ENCODE results near the gene SLC17A6. TPM values are rescaled to one million over a fixed set of nuclear protein-coding genes. Genes with fewer than 3 reads are reported as not detected.

SLC17A6 gene
- total RNA-seq, 2 experiments from 2014 or later = not detected

- no peak for TF ChIP-seq EZH2phosphoT487 (IDR thresholded peaks at IDR 0.05; ENCODE audit: borderline replicate concordance, low read depth, low read length)
- no peak for TF ChIP-seq CTCF (conservative IDR thresholded peaks at IDR 0.05; ENCODE audit: low read length)
- H2AFZ ChIP-seq (ENCODE audit: low read length) = no peak overlapping the region
- no peak overlapping the region for H3K27ac ChIP-seq (ENCODE audit: low read depth, low read length, poor library complexity, severe bottlenecking)
- ChIA-PET POLR2A (no interaction called here), CTCF (ENCODE audit: unreplicated experiment) (no interaction called here)
- H3K9me2 ChIP-seq (ENCODE audit: insufficient read depth, low read length) = no peaks in the 10 kb centered on the region
- no peak overlapping the region for H3K4me2 ChIP-seq (ENCODE audit: low read length)
- no peaks in the 10 kb centered on the region for H3K9me3 ChIP-seq (ENCODE audit: low read length)
- no peaks in the 10 kb centered on the region for H3K4me1 ChIP-seq (ENCODE audit: insufficient read depth, low read length, poor library complexity, severe bottlenecking)
- no peak overlapping the region for H3K4me3 ChIP-seq (ENCODE audit: low read depth, low read length, poor library complexity, severe bottlenecking)
- no peaks in the 10 kb centered on the region for H4K20me1 ChIP-seq (ENCODE audit: insufficient read depth, low read length)
- no peak for DNase-seq (ENCODE audit: low spot score)
- no peaks in the 10 kb centered on the region for H3K36me3 ChIP-seq (ENCODE audit: insufficient read depth, low read length)
- BruUV-seq (replicated peaks) = no TSS peak
- no peaks in the 10 kb centered on the region for H3K79me2 ChIP-seq (ENCODE audit: insufficient read depth, low read depth, low read length)
- intact Hi-C loops (cut with micrococcal nuclease; ENCODE audit: unreplicated experiment) = no loop called here
These were observed 48.9 kb downstream of the SLC17A6 start for GRCh38 chr11:22387126-22387525.

- H4K20me1 ChIP-seq (ENCODE audit: insufficient read depth, low read length) = no peaks in the 10 kb centered on the region
- DNase-seq (ENCODE audit: low spot score) = no peak
- H3K9me3 ChIP-seq (ENCODE audit: low read length) = no peaks in the 10 kb centered on the region
- H3K36me3 ChIP-seq (ENCODE audit: insufficient read depth, low read length) = no peaks in the 10 kb centered on the region
- H3K4me1 ChIP-seq (ENCODE audit: insufficient read depth, low read length, poor library complexity, severe bottlenecking) = no peaks in the 10 kb centered on the region
- no peak overlapping the region for H3K27ac ChIP-seq (ENCODE audit: low read depth, low read length, poor library complexity, severe bottlenecking)
- no peaks in the 10 kb centered on the region for H3K9me2 ChIP-seq (ENCODE audit: insufficient read depth, low read length)
- intact Hi-C loops (cut with micrococcal nuclease; ENCODE audit: unreplicated experiment) = no loop called here
- H3K79me2 ChIP-seq (ENCODE audit: insufficient read depth, low read depth, low read length) = no peaks in the 10 kb centered on the region
- POLR2A ChIA-PET = no interaction called here
- BruUV-seq (replicated peaks) = no TSS peak
- no peak overlapping the region for H3K4me3 ChIP-seq (ENCODE audit: low read depth, low read length, poor library complexity, severe bottlenecking)
- CTCF ChIA-PET (ENCODE audit: unreplicated experiment) = no interaction called here
- no peak overlapping the region for H2AFZ ChIP-seq (ENCODE audit: low read length)
- H3K4me2 ChIP-seq (ENCODE audit: low read length) = no peak overlapping the region
- TF ChIP-seq EZH2phosphoT487 (IDR thresholded peaks at IDR 0.05; ENCODE audit: borderline replicate concordance, low read depth, low read length) (no peak), CTCF (conservative IDR thresholded peaks at IDR 0.05; ENCODE audit: low read length) (no peak)
These were observed 51.5 kb downstream of the SLC17A6 start for GRCh38 chr11:22389526-22390282.

GRCh38 chr11:22390283-22390655 lies 52.1 kb downstream of the SLC17A6 start:
- H4K20me1 ChIP-seq (ENCODE audit: insufficient read depth, low read length) = no peaks in the 10 kb centered on the region
- no peaks in the 10 kb centered on the region for H3K4me1 ChIP-seq (ENCODE audit: insufficient read depth, low read length, poor library complexity, severe bottlenecking)
- no peak for DNase-seq (ENCODE audit: low spot score)
- intact Hi-C loops (cut with micrococcal nuclease; ENCODE audit: unreplicated experiment) = no loop called here
- POLR2A ChIA-PET = no interaction called here
- no peaks in the 10 kb centered on the region for H3K9me2 ChIP-seq (ENCODE audit: insufficient read depth, low read length)
- no peak for TF ChIP-seq EZH2phosphoT487 (IDR thresholded peaks at IDR 0.05; ENCODE audit: borderline replicate concordance, low read depth, low read length)
- TF ChIP-seq CTCF (conservative IDR thresholded peaks at IDR 0.05; ENCODE audit: low read length) = no peak
- H3K4me3 ChIP-seq (ENCODE audit: low read depth, low read length, poor library complexity, severe bottlenecking) = no peak overlapping the region
- no peak overlapping the region for H3K4me2 ChIP-seq (ENCODE audit: low read length)
- no peak overlapping the region for H2AFZ ChIP-seq (ENCODE audit: low read length)
- BruUV-seq (replicated peaks) = no TSS peak
- no peak overlapping the region for H3K27ac ChIP-seq (ENCODE audit: low read depth, low read length, poor library complexity, severe bottlenecking)
- no peaks in the 10 kb centered on the region for H3K36me3 ChIP-seq (ENCODE audit: insufficient read depth, low read length)
- no peaks in the 10 kb centered on the region for H3K79me2 ChIP-seq (ENCODE audit: insufficient read depth, low read depth, low read length)
- CTCF ChIA-PET (ENCODE audit: unreplicated experiment) = no interaction called here
- no peaks in the 10 kb centered on the region for H3K9me3 ChIP-seq (ENCODE audit: low read length)
